PC-3 (cell line): ENCODE measurements around the gene DSPP.

ENCODE experiments used
- EZH2 ChIP-seq: fragments of 300-600 bp; sonication (generic); IDR thresholded peaks from one replicate; pipeline ENCODE4 v1.6.1; 2017; ENCODE audit warnings: antibody characterized with exemption, mild to moderate bottlenecking, low read length; ENCODE audit not compliant: unreplicated experiment
- TF ChIP-seq, protein P1 (sequence below): fragments of 300-600 bp; sonication (generic); conservative IDR thresholded peaks from 2 replicates; pipeline ENCODE4 v1.5.1; 2017; ENCODE audit warnings: antibody characterized with exemption, low read depth, mild to moderate bottlenecking, low read length

DNA sequence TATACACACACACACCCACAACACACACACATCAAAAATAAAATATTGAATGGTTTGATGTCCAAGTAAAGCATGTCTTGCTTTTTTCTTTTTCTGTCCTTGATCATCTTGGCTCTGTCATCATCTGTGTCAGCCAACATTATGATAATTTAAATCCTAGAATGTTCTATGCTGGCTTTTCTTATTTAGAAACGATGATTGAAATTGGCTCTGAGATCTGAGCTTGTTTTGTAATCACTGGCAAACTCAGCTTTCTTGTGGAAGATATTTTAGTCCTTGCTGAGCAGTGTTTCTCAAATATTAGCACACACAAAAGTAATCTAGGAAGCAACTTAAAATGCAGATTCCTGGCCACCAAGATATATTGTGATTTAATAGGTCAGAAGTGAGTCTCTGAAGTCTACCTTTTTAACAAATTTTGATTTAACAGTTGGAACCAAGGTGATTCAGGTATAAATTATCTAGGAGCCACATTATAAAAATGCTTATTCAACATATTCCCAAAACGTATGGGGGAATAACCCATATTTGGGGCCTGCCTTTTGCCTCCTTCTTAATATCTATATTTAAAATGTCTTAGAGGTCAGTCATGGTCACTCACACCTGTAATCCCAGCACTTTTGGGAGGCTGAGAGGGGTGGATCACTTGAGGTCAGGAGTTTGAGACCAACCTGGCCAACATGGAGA is 24.0 kb upstream of the DSPP start:
- TF ChIP-seq, protein P1, sequence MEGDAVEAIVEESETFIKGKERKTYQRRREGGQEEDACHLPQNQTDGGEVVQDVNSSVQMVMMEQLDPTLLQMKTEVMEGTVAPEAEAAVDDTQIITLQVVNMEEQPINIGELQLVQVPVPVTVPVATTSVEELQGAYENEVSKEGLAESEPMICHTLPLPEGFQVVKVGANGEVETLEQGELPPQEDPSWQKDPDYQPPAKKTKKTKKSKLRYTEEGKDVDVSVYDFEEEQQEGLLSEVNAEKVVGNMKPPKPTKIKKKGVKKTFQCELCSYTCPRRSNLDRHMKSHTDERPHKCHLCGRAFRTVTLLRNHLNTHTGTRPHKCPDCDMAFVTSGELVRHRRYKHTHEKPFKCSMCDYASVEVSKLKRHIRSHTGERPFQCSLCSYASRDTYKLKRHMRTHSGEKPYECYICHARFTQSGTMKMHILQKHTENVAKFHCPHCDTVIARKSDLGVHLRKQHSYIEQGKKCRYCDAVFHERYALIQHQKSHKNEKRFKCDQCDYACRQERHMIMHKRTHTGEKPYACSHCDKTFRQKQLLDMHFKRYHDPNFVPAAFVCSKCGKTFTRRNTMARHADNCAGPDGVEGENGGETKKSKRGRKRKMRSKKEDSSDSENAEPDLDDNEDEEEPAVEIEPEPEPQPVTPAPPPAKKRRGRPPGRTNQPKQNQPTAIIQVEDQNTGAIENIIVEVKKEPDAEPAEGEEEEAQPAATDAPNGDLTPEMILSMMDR = no peak
- TF ChIP-seq EZH2 = no peak
